NT2/D1 (cell line): ENCODE data around the gene AGMO.

Experiments used
- YY1 ChIP-seq: IDR thresholded peaks from 2 replicates; pipeline ENCODE4 v1.6.1; 2011; ENCODE audit not compliant: insufficient read length, insufficient read depth
- ZNF274 ChIP-seq: IDR thresholded peaks from 2 replicates; pipeline ENCODE4 v1.6.1; 2011; ENCODE audit warnings: mild to moderate bottlenecking, low read depth, low read length

GRCh38 chr7:15327001-15327400, 234.8 kb downstream of the AGMO start:
- TF ChIP-seq YY1, result no peak
- no peak for TF ChIP-seq ZNF274
